ENCODE data around the gene COL27A1.

DNA sequence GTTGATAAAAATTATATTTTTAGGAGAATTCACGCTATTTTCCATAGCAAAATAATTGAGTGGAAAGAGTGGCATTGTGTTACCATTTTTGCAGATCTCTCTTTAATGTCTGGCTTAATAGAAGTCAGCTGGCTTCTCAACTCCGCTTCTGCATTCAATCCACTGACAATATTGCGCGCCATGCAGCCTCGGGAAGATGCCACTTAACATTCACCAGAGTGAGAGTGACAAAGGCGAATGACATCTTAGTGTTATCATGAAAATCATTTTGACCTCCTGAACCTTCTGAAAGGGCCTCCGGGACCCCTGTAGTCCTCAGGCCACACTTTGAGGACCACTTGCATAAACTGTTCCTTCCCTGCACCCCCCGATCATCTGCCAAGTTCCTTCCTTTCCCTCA, 87.5 kb downstream of the COL27A1 start:
- TF ChIP-seq TCF12 (IDR thresholded peaks at IDR 0.05) (no peak), POLR2AphosphoS5 (IDR thresholded peaks at IDR 0.05; ENCODE audit: low read depth, low read length) (no peak), EP300 (IDR thresholded peaks at IDR 0.05; ENCODE audit: borderline replicate concordance in 1 of 2, low read depth in 1 of 2, low read length in 1 of 2) (0 out of 4 replicates have a peak, but pooled peaks of 1 of the 2 experiments have one; percentile 11), NRF1 (IDR thresholded peaks at IDR 0.05; ENCODE audit: low read depth, low read length) (no peak), RXRA (IDR thresholded peaks at IDR 0.05; ENCODE audit: borderline replicate concordance, low read depth) (no peak), RCOR1 (IDR thresholded peaks at IDR 0.05; ENCODE audit: low read length) (no peak)
